Testis (tissue), 2 donors: ENCODE results near the gene LFNG.

Source experiments
- POLR2A ChIP-seq: fragments of 450-650 bp; IDR thresholded peaks from one replicate; pipeline ENCODE4 v1.6.1; 2017; ENCODE audit warnings: antibody characterized with exemption, mild to moderate bottlenecking, moderate library complexity
- TF ChIP-seq, protein P1 (sequence below), 3 experiments: fragments of 450-650 bp in 2 of 3; fragments of 200-600 bp in 1 of 3; sonication (generic) in 1 of 3; IDR thresholded peaks; one replicate each; pipeline ENCODE4 v1.5.1; 2016 to 2019; ENCODE audit warnings: antibody characterized with exemption in 3 of 3, mild to moderate bottlenecking in 2 of 3, moderate library complexity in 1 of 3

DNA sequence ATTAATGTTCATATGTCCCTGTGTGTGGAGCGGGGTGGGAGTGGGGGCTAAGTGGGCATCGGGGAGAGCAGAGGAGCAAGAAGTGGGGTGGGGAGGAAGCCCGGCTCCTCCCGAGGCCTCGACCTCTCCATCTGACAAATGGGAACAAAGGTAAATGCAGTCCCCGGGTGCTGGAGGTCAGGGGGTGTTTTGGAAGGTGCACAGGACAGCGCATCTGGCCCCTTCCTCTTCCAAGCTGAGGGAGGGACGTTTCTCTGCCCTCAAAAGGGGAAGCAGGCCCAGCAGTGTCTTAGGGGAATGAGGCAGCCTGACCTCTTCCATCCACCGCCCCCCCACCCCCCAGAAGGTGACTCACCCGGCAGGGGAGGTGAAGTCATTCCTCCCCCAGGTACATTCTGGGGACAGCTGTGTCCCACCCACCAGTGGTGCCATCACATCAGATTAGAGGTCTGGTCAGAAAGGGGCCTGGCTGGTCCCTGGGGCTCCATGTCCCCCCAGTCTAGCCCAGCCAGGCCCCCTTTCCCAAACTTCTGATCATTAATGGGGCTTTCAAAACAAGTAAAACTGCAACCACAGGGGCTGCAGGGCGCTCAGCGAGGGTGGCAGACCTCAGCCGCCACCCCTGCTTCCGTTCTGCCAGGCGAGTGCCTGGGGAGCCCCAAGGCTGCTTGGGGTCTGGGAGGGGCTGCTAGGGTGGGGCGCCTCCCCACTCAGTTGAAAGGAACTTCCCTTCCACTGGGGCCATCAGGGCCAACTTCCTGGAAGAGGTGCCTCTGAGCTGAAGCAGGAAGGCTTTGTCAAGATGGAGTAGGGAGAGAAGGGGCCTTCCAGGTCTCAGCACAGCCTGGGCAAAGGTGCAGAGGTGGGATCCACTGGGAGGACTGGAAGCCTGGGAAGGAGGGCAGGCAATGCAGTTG is 10.8 kb downstream of the LFNG start:
- no peak for TF ChIP-seq POLR2A
- TF ChIP-seq, protein P1, sequence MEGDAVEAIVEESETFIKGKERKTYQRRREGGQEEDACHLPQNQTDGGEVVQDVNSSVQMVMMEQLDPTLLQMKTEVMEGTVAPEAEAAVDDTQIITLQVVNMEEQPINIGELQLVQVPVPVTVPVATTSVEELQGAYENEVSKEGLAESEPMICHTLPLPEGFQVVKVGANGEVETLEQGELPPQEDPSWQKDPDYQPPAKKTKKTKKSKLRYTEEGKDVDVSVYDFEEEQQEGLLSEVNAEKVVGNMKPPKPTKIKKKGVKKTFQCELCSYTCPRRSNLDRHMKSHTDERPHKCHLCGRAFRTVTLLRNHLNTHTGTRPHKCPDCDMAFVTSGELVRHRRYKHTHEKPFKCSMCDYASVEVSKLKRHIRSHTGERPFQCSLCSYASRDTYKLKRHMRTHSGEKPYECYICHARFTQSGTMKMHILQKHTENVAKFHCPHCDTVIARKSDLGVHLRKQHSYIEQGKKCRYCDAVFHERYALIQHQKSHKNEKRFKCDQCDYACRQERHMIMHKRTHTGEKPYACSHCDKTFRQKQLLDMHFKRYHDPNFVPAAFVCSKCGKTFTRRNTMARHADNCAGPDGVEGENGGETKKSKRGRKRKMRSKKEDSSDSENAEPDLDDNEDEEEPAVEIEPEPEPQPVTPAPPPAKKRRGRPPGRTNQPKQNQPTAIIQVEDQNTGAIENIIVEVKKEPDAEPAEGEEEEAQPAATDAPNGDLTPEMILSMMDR (IDR thresholded peaks at IDR 0.05): no peak
